GM12878 (cell line): ENCODE data around the gene DDX42. TPM values are rescaled to one million over a fixed set of nuclear protein-coding genes. Genes with fewer than 3 reads are reported as not detected.
A peak's percentile ranks its signal among the peaks of the same experiment; 100 is the strongest.

Experiments used
- BMI1 ChIP-seq: fragments of 450-650 bp; IDR thresholded peaks from 2 replicates; pipeline ENCODE4 v1.6.1; 2016; ENCODE audit warnings: mild to moderate bottlenecking, moderate library complexity, borderline replicate concordance
- CEBPZ ChIP-seq: fragments of 150-350 bp; IDR thresholded peaks from 2 replicates; pipeline ENCODE4 v1.6.1; 2016; ENCODE audit warnings: low read depth, low read length
- CREM ChIP-seq: IDR thresholded peaks from 2 replicates; pipeline ENCODE4 v1.6.1; 2014; ENCODE audit warnings: antibody characterized with exemption, low read depth
- EED ChIP-seq: sonication (generic); IDR thresholded peaks from 2 replicates; pipeline ENCODE4 v1.6.1; 2016; ENCODE audit warnings: antibody characterized with exemption, low read depth
- EGR1 ChIP-seq, 2 experiments: IDR thresholded peaks; 1 replicate in 1 of 2; 2 replicates in 1 of 2; pipeline ENCODE4 v1.6.1; 2011 to 2012; ENCODE audit warnings: low read depth in 2 of 2, low read length in 2 of 2, borderline replicate concordance in 1 of 2, mild to moderate bottlenecking in 1 of 2, moderate library complexity in 1 of 2
- EP300 ChIP-seq, 2 experiments: fragments of 150-350 bp in 1 of 2; IDR thresholded peaks; 2 replicates each; pipeline ENCODE4 v1.6.1; 2011 to 2012; ENCODE audit warnings: low read depth in 2 of 2, low read length in 2 of 2, borderline replicate concordance in 1 of 2, improper control_type of control experiment in 1 of 2, inconsistent platforms in 1 of 2; ENCODE audit not compliant: control insufficient read depth in 1 of 2
- ETV6 ChIP-seq, 2 experiments: fragments of 450-650 bp in 1 of 2; IDR thresholded peaks in 1 of 2; conservative IDR thresholded peaks in 1 of 2; 2 replicates each; pipeline ENCODE4 v1.6.1; 2014; ENCODE audit warnings: antibody characterized with exemption in 1 of 2, borderline replicate concordance in 1 of 2, low read depth in 1 of 2, mild to moderate bottlenecking in 1 of 2, moderate library complexity in 1 of 2
- EZH2 ChIP-seq: IDR thresholded peaks from 2 replicates; pipeline ENCODE4 v1.6.1; 2012; ENCODE audit warnings: low read depth, mild to moderate bottlenecking, control low read depth, inconsistent platforms, low read length, borderline replicate concordance; ENCODE audit not compliant: control insufficient read depth
- IKZF1 ChIP-seq: fragments of 450-650 bp; conservative IDR thresholded peaks from 2 replicates; pipeline ENCODE4 v1.6.1; 2017; ENCODE audit warnings: antibody characterized with exemption, mild to moderate bottlenecking
- IRF5 ChIP-seq: fragments of 450-650 bp; IDR thresholded peaks from 2 replicates; pipeline ENCODE4 v1.6.1; 2017; ENCODE audit warnings: borderline replicate concordance
- KLF5 ChIP-seq: fragments of 450-650 bp; IDR thresholded peaks from 2 replicates; pipeline ENCODE4 v1.6.1; 2014; ENCODE audit warnings: mild to moderate bottlenecking; ENCODE audit not compliant: partially characterized antibody
- MEF2B ChIP-seq: fragments of 450-650 bp; IDR thresholded peaks from 2 replicates; pipeline ENCODE4 v1.6.1; 2018; ENCODE audit warnings: mild to moderate bottlenecking, moderate library complexity; ENCODE audit not compliant: partially characterized antibody, poor library complexity, severe bottlenecking
- MLLT1 ChIP-seq: fragments of 450-650 bp; IDR thresholded peaks from 2 replicates; pipeline ENCODE4 v1.6.1; 2016; ENCODE audit warnings: mild to moderate bottlenecking
- NBN ChIP-seq: fragments of 450-650 bp; IDR thresholded peaks from 2 replicates; pipeline ENCODE4 v1.6.1; 2016
- RB1 ChIP-seq: fragments of 450-650 bp; formaldehyde crosslinking; IDR thresholded peaks from 2 replicates; pipeline ENCODE4 v1.6.1; 2017; ENCODE audit warnings: mild to moderate bottlenecking, borderline replicate concordance
- RELA ChIP-seq: fragments of 450-650 bp; IDR thresholded peaks from 2 replicates; pipeline ENCODE4 v1.8.0; 2014; ENCODE audit warnings: borderline replicate concordance; ENCODE audit not compliant: partially characterized antibody
- RUNX3 ChIP-seq: IDR thresholded peaks from 2 replicates; pipeline ENCODE4 v1.6.1; 2012; ENCODE audit warnings: low read length, inconsistent platforms
- SIX5 ChIP-seq: IDR thresholded peaks from 2 replicates; pipeline ENCODE4 v1.6.1; 2011; ENCODE audit warnings: mild to moderate bottlenecking, low read depth, low read length, moderate library complexity; ENCODE audit not compliant: severe bottlenecking
- SMAD5 ChIP-seq: IDR thresholded peaks from 2 replicates; pipeline ENCODE4 v1.6.1; 2016; ENCODE audit warnings: antibody characterized with exemption, low read depth
- SP1 ChIP-seq: IDR thresholded peaks from one replicate; pipeline ENCODE4 v1.6.1; 2011; ENCODE audit warnings: low read depth, low read length
- STAT1 ChIP-seq: fragments of 450-650 bp; conservative IDR thresholded peaks from 2 replicates; pipeline ENCODE4 v1.6.1; 2014; ENCODE audit warnings: antibody characterized with exemption, mild to moderate bottlenecking
- TCF12 ChIP-seq: IDR thresholded peaks from 2 replicates; pipeline ENCODE4 v1.6.1; 2011; ENCODE audit warnings: low read depth, mild to moderate bottlenecking, low read length
- ZNF207 ChIP-seq: fragments of 450-650 bp; IDR thresholded peaks from 2 replicates; pipeline ENCODE4 v1.6.1; 2014; ENCODE audit warnings: antibody characterized with exemption, mild to moderate bottlenecking, borderline replicate concordance
- polyA plus RNA-seq, 11 experiments: library from polyadenylated mRNA; depleted of rRNA in 4 of 11; unstranded in 6 of 11; stranded (reverse) in 5 of 11; fragments of >200 nt; fragmentation: Nextera tagmentation in 4 of 11; fragmentation: Illumina TruSeq in 1 of 11; extraction: Ambion mirVana in 4 of 11; extraction: Trizol in 1 of 11; gene quantifications; 1 replicate in 1 of 11; 2 replicates in 10 of 11; pipeline versions ENCODE4 v1.2.1 to v1.2.3, GENCODE V29; 2011 to 2016; ENCODE audit warnings: inconsistent platforms in 2 of 11, missing spikeins in 2 of 11, low read depth in 1 of 11
- total RNA-seq, 4 experiments: library from RNA; depleted of rRNA in 3 of 4; stranded (reverse); fragments of >200 nt in 3 of 4; fragmentation: Illumina TruSeq in 1 of 4; extraction: Trizol in 1 of 4; gene quantifications; 2 replicates each; pipeline versions ENCODE4 v1.2.1 to v1.2.3, GENCODE V29; 2013 to 2021

The DDX42 gene
- total and polyA plus RNA-seq, 10 of the 15 experiments (the other 5 are each of a cell fraction or from before 2014, with no cell fraction given), result 14.6 to 147 (median 65.3) TPM

GRCh38 chr17:63773272-63774140, 464 bp upstream of the DDX42 start, which contains the start of gene CCDC47 (continued):
- TF ChIP-seq ZNF207, result peak; percentile 80; the same call in 1 of the 2 replicates
- TF ChIP-seq MLLT1, result peak; percentile 82
- 0 out of 2 replicates have a peak, but pooled peaks have one; percentile 11 for TF ChIP-seq IRF5
- no peak for TF ChIP-seq MEF2B
- peak; percentile 98 for TF ChIP-seq CREM
- TF ChIP-seq EZH2, result no peak
- peak; percentile 43 for TF ChIP-seq SP1
- no peak for TF ChIP-seq BMI1
- peak; percentile 60 to 82 for TF ChIP-seq EGR1 (IDR thresholded peaks at IDR 0.05; ENCODE audit: borderline replicate concordance in 1 of 2, low read depth in 2 of 2, low read length in 2 of 2)
- peak; percentile 94 for TF ChIP-seq NBN
- peak; percentile 88 for TF ChIP-seq SMAD5
- TF ChIP-seq SIX5, result peak; percentile 38
- peak; percentile 81 for TF ChIP-seq RB1
- TF ChIP-seq CEBPZ, result no peak
- TF ChIP-seq KLF5, result no peak
- TF ChIP-seq TCF12, result peak; percentile 51; the same call in 1 of the 2 replicates
- peak in 1 of 2 experiments; percentile 52; a peak in 1 of 4 replicates for TF ChIP-seq EP300 (IDR thresholded peaks at IDR 0.05; ENCODE audit: borderline replicate concordance in 1 of 2, control insufficient read depth in 1 of 2, low read depth in 2 of 2, low read length in 2 of 2)
- peak; percentile 68 for TF ChIP-seq RELA
- peak; percentile 80 for TF ChIP-seq EED
- TF ChIP-seq RUNX3, result peak; percentile 71
- peak in 1 of 2 experiments; percentile 25; a peak in 1 of 4 replicates for TF ChIP-seq ETV6 (conservative IDR thresholded peaks at IDR 0.05 in 1 of 2, IDR thresholded peaks at IDR 0.05 in 1 of 2; ENCODE audit: borderline replicate concordance in 1 of 2, low read depth in 1 of 2)
- peak; percentile 93 for TF ChIP-seq IKZF1
- peak; percentile 80; the same call in 1 of the 2 replicates for TF ChIP-seq STAT1
